GM12873 (cell line): ENCODE measurements around the gene INHBA.

Experiments
- CTCF ChIP-seq: IDR thresholded peaks from 2 replicates; pipeline ENCODE4 v1.5.1; 2012; ENCODE audit warnings: low read depth, mild to moderate bottlenecking, moderate library complexity, low read length, control low read depth; ENCODE audit not compliant: insufficient read depth; ENCODE audit errors: missing control alignments

INHBA gene

GRCh38 chr7:41702635-41703371 is at the start of gene INHBA:
Gene INHBA (minus strand): TSS chr7:41703090. CDS start chr7:41700374, 2,716 bp downstream.
- no peak for TF ChIP-seq CTCF

GRCh38 chr7:41752615-41753014 is 49.7 kb upstream of the INHBA start:
- no peak for TF ChIP-seq CTCF

- TF ChIP-seq CTCF: no peak
These were observed 48.0 kb upstream of the INHBA start for GRCh38 chr7:41750661-41751540.

- no peak for TF ChIP-seq CTCF
These were observed 45.1 kb upstream of the INHBA start for GRCh38 chr7:41747961-41748360.

DNA sequence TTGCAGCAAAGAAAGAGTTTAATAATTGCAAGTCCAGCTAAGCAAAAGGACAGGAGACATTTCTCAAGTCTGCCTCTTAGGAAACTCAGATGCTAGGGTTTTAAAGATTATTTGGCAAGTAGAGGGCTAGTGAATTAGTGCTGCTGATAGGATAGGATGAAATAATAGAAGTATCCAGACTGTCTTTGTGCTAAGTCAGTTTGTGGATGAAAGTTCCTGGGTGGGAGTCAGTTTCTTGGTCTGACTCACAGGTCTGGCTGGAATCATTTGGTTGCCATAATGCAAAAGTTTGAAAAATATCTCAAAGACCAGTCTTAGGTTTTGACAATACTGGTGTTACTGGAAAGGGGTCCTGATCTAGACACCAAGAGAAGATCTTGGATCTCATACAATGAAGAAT is 42.6 kb upstream of the INHBA start:
- TF ChIP-seq CTCF: no peak

DNA sequence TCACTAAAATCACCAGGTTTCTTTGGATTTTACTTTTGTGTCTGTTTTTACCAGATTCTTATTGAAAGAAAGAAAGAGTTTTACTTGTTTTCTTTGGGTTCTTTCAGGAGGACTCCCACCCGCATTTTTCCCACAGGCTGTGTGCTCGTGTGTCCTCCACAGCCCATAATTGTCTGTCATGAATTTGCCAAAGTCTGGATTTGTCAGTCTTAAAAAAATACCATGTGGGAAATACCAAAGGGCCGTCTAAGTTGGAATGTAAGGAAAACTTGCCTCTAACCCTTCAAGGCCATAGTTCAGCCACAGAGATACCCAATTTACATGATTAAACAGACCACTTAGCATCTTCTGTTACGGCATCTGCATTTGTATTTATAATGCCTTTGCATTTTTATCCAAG is 41.3 kb upstream of the INHBA start:
- TF ChIP-seq CTCF: no peak

DNA sequence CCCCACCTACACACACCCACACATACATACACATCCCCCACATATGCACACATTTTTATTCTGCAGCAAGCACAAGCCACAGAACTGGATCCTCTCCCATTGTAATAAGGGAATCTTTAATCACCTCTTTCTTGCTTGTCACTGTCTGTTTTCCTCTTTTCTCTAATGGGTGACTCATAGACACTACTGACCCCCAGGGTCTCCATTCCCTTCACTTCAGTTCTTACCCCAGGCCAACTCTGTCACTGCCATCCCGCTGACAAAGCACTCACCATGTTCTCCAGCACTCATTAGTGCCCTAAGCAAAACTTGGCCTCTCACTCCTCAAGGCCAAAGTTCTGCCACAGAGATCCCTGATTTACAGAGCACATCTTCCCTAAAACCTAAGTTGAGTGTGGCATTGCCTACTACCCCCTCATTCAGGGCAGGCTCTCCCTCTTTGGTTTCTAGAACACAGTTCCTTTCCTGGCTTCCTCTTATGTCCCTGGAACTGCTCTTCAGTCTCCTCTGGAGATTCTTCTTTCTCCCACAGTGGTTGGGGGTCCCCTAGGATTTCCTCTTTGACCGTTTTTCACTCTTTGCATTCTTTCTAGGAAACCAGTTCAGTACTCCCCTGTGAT is 39.6 kb upstream of the INHBA start:
- no peak for TF ChIP-seq CTCF
